Colonic mucosa (tissue), 4 donors: Measurements from ENCODE around the gene ZNF202. TPM values are rescaled to one million over a fixed set of nuclear protein-coding genes. Genes with fewer than 3 reads are reported as not detected.

Experiments used
- DNase-seq: peaks from one replicate; pipeline ENCODE4 v3.0.0-alpha.2; 2020
- H3K27ac ChIP-seq: fragments of 200-600 bp; one replicate; pipeline ENCODE4 v1.8.0; 2021
- H3K27me3 ChIP-seq: fragments of 200-600 bp; one replicate; pipeline ENCODE4 v1.8.0; 2021
- H3K36me3 ChIP-seq: fragments of 200-600 bp; one replicate; pipeline ENCODE4 v1.8.0; 2021
- H3K4me1 ChIP-seq: fragments of 200-600 bp; one replicate; pipeline ENCODE4 v1.8.0; 2021; ENCODE audit warnings: mild to moderate bottlenecking
- H3K4me3 ChIP-seq: fragments of 200-600 bp; one replicate; pipeline ENCODE4 v1.8.0; 2021
- H3K9ac ChIP-seq, 2 donors: one replicate each; pipeline ENCODE4 v1.7.0; 2013; ENCODE audit warnings: control low read depth in 2 of 2, low read depth in 2 of 2, low read length in 2 of 2
- H3K9me3 ChIP-seq: fragments of 200-600 bp; one replicate; pipeline ENCODE4 v1.8.0; 2021
- CTCF ChIP-seq: fragments of 200-600 bp; IDR thresholded peaks from one replicate; pipeline ENCODE4 v1.8.0; 2022; ENCODE audit warnings: antibody characterized with exemption, mild to moderate bottlenecking
- intact Hi-C: fragments of 100-400 bp; cut with DNase I; formaldehyde crosslinking; loops from one replicate; pipeline ENCODE4 v1.14.1; 2022
- total RNA-seq, 2 donors: library from RNA; stranded (reverse); fragmentation: NEBNext Ultra II Directional in 1 of 2; extraction: Animal tissue kit (Norgen Biotek cat#: 25700) in 1 of 2; gene quantifications; one replicate each; pipeline ENCODE4 v1.2.1, GENCODE V29; 2021
- donor health status: healthy.
- donor health status: DM: no; HTN: no; CAD: no.
- donor health status: DM: no; HTN: no; CAD: no.

ZNF202 gene
- total RNA-seq, 2 donors from 2014 or later, result 7.4 to 8.5 TPM

DNA sequence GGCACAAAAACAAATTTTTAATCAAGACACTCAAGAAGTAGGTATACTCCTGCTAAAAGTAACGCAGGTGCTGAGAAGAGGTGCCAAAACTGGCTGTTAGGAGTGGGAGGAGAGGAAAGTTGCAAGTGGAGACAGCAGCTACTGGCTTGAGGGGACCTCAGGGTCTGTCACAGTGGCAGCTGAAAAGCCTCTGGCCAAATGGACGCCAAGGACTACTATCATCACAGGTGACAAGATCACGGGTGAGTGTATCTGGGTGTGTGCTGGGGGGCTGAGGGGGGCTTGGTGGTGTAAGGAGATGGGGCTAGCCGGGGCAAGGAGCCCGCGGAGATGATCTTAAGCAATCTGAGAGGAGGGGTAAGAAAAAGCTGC, 687 bp downstream of the ZNF202 start:
- no peaks in the 10 kb centered on the region for H3K9me3 ChIP-seq
- peak overlapping the region; percentile 78 to 82 for H3K9ac ChIP-seq
- H3K4me1 ChIP-seq, result peaks cover 4% of the 10 kb centered on the region
- H3K27me3 ChIP-seq, result no peaks in the 10 kb centered on the region
- DNase-seq, result peak; percentile 22
- peak overlapping the region; percentile 74 for H3K4me3 ChIP-seq
- H3K36me3 ChIP-seq, result no peaks in the 10 kb centered on the region
- H3K27ac ChIP-seq, result no peak overlapping the region
- TF ChIP-seq CTCF, result no peak
- intact Hi-C loops, result no loop called here

DNA sequence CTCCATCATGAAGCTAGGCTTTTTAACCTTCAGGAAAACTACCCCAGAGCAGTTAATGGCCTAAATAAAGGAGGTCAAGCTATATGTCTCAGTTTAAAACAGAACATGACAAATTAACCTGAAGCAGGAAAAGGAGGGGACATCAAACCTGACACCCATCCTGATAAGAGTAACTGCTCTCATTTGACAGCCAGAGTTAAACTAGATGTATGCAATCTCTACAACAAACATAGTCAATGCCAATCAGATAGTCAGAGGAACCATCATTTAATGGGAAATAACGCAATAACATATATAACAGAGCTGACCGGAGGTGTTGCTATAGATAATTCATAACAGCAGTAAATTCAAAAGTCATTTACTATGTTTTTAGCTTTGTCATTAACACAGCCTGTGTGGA, 3.1 kb downstream of the ZNF202 start:
- Histone ChIP-seq H3K9ac (no peak overlapping the region), H3K9me3 (no peaks in the 10 kb centered on the region), H3K4me1 (peaks cover 4% of the 10 kb centered on the region), H3K4me3 (no peak overlapping the region), H3K27ac (no peak overlapping the region), H3K36me3 (no peaks in the 10 kb centered on the region), H3K27me3 (no peaks in the 10 kb centered on the region)
- no peak for DNase-seq
- intact Hi-C loops, result no loop called here
- TF ChIP-seq CTCF, result no peak

- Histone ChIP-seq H3K27me3 (no peaks in the 10 kb centered on the region), H3K27ac (no peak overlapping the region)
- no peak for DNase-seq
Measured at GRCh38 chr11:123736769-123737168, 4.7 kb downstream of the ZNF202 start.

DNA sequence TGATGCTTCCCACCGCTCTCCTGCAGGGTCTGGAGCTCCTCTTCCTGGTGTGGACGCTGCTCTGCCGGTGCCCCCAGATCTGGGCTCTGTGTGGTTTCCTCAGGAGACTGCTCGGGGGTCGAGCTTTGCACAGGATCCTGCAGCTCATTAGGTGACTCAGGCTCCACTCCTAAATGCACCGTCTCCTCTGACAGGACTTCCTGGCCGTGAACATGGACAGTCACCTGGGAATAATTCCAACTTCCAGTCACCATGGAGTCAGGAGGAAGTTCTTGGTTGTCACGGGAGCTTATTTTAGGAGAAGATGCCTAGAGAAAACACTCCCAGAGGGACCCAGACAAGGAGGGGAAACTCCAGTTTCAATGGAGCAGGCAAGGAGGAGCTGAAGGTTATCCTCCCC, 11.9 kb downstream of the ZNF202 start:
- Histone ChIP-seq H3K4me1 (no peaks in the 10 kb centered on the region), H3K9me3 (no peaks in the 10 kb centered on the region), H3K36me3 (peaks cover 18% of the 10 kb centered on the region), H3K4me3 (no peak overlapping the region), H3K9ac (no peak overlapping the region), H3K27me3 (no peaks in the 10 kb centered on the region), H3K27ac (no peak overlapping the region)
- intact Hi-C loops, result no loop called here
- no peak for DNase-seq
- TF ChIP-seq CTCF, result no peak

More at GRCh38 chr11:123736769-123737168, 4.7 kb downstream of the ZNF202 start:
- H3K9me3 ChIP-seq, result no peaks in the 10 kb centered on the region
- no peak overlapping the region for H3K4me3 ChIP-seq
- H3K36me3 ChIP-seq, result no peaks in the 10 kb centered on the region
- TF ChIP-seq CTCF, result no peak
- peaks cover 4% of the 10 kb centered on the region for H3K4me1 ChIP-seq
- H3K9ac ChIP-seq, result no peak overlapping the region
- intact Hi-C loops, result no loop called here

- Histone ChIP-seq H3K36me3 (peaks cover 18% of the 10 kb centered on the region), H3K4me1 (no peaks in the 10 kb centered on the region), H3K27ac (no peak overlapping the region), H3K9ac (no peak overlapping the region), H3K27me3 (no peaks in the 10 kb centered on the region), H3K4me3 (no peak overlapping the region), H3K9me3 (no peaks in the 10 kb centered on the region)
- intact Hi-C loops, result no loop called here
- TF ChIP-seq CTCF, result no peak
- no peak for DNase-seq
Measured at GRCh38 chr11:123725995-123726655, 15.3 kb downstream of the ZNF202 start.
